Measurements from ENCODE around the gene TRIP12. TPM values are rescaled to one million over a fixed set of nuclear protein-coding genes. Genes with fewer than 3 reads are reported as not detected.

Gene TRIP12
- total and polyA plus RNA-seq, 2 of the 4 experiments (the other 2 are of a cell fraction), result 51.6 to 209 TPM

GRCh38 chr2:229930656-229931055 is 8.8 kb upstream of the TRIP12 start:
- H2AFZ ChIP-seq (replicated peaks; ENCODE audit: low read length, poor library complexity), result no peak overlapping the region
- CTCF ChIA-PET, result no interaction called here
- no peak overlapping the region for H2BK20ac ChIP-seq (ENCODE audit: low read depth, low read length)
- peaks cover 3 to 17% of the 10 kb centered on the region in 2 experiments; a peak in 3 of 4 replicates for H3K79me1 ChIP-seq (ENCODE audit: low read depth in 1 of 2, low read length in 2 of 2)
- TF ChIP-seq RAD21 (IDR thresholded peaks at IDR 0.05; ENCODE audit: low read length) (no peak), RCOR1 (IDR thresholded peaks at IDR 0.05; ENCODE audit: insufficient replicate concordance, low read length) (no peak), RFX5 (IDR thresholded peaks at IDR 0.05; ENCODE audit: low read depth, low read length) (no peak), MAFK (IDR thresholded peaks at IDR 0.05; ENCODE audit: low read depth, low read length) (no peak), CEBPB (IDR thresholded peaks at IDR 0.05; ENCODE audit: low read depth, low read length) (no peak)
- H3K4me2 ChIP-seq (ENCODE audit: low read depth, low read length), result no peak overlapping the region
- no peak overlapping the region for H3K56ac ChIP-seq (ENCODE audit: extremely low read depth, insufficient read depth, low read length)
- no peak overlapping the region for H2BK120ac ChIP-seq (ENCODE audit: low read depth, low read length)
- peaks cover 3% of the 10 kb centered on the region; the same call in 1 of the 2 replicates for H4K20me1 ChIP-seq (ENCODE audit: insufficient read depth, low read length)
- BruUV-seq (replicated peaks), result no TSS peak
- no peak overlapping the region for H4K91ac ChIP-seq (ENCODE audit: insufficient read depth, low read depth, low read length)
- dilution Hi-C loops (cut with HindIII; ENCODE audit: low sequenced_read_pairs, unreplicated experiment) (no loop called here), intact Hi-C loops (cut with micrococcal nuclease) (no loop called here), in situ Hi-C loops (cut with MboI; ENCODE audit: low sequenced_read_pairs) (no loop called here)
- no peaks in the 10 kb centered on the region for H3K27me3 ChIP-seq (ENCODE audit: control insufficient read depth, insufficient read depth, low read length)
- no peak overlapping the region for H3K9ac ChIP-seq (ENCODE audit: low read depth, low read length)
- no peak for DNase-seq
- H3K23ac ChIP-seq (ENCODE audit: low read depth, low read length), result no peak overlapping the region
- H3K9me1 ChIP-seq (ENCODE audit: insufficient read depth, low read length), result peaks cover 5% of the 10 kb centered on the region; the same call in 1 of the 2 replicates
- no peak for ATAC-seq (ENCODE audit: low read depth)
- H3K9me3 ChIP-seq (ENCODE audit: control insufficient read depth, insufficient read depth, low read length), result no peaks in the 10 kb centered on the region
- POLR2A ChIA-PET (ENCODE audit: unreplicated experiment), result no interaction called here
- no peak overlapping the region for H3K14ac ChIP-seq (replicated peaks; ENCODE audit: low read depth, low read length)
- peaks cover 2% of the 10 kb centered on the region; the same call in 1 of the 2 replicates for H3K4me1 ChIP-seq (ENCODE audit: control insufficient read depth, insufficient read depth, low read length)
- H2AK5ac ChIP-seq (ENCODE audit: low read depth, low read length), result no peak overlapping the region
- H3K36me3 ChIP-seq (ENCODE audit: control insufficient read depth, insufficient read depth, low read length), result peaks cover 2% of the 10 kb centered on the region; the same call in 1 of the 2 replicates
- no peak overlapping the region for H3K27ac ChIP-seq (ENCODE audit: insufficient read depth, low read length)
- no peak overlapping the region for H2BK15ac ChIP-seq (ENCODE audit: low read depth, low read length)
- no peak overlapping the region for H3K4ac ChIP-seq (ENCODE audit: low read depth, low read length)
- no peak overlapping the region for H2BK5ac ChIP-seq (ENCODE audit: low read depth, low read length, poor library complexity, severe bottlenecking)
- no peak overlapping the region for H4K8ac ChIP-seq (ENCODE audit: low read depth in 2 of 2, low read length in 2 of 2)
- no peak overlapping the region for H3K4me3 ChIP-seq (ENCODE audit: insufficient read depth, low read depth, low read length)
- H2AK9ac ChIP-seq (replicated peaks; ENCODE audit: low read depth, low read length, poor library complexity), result no peak overlapping the region
- WGBS, 2 experiments (ENCODE audit: extremely low coverage in 2 of 2, insufficient read length in 1 of 2), result 100% methylated on average over 2 of the region's 7 CpGs; no CpG with 5 or more reads in 1 of the 2 experiments
- no peak overlapping the region for H4K5ac ChIP-seq (ENCODE audit: low read depth, low read length)
- no peak overlapping the region for H3K18ac ChIP-seq (ENCODE audit: low read depth, low read length)
